Prostate gland (tissue), 2 donors: Measurements from ENCODE around the gene TMEM135.

Experiments
- CTCF ChIP-seq, 4 experiments: fragments of 200-600 bp in 2 of 4; fragments of 450-650 bp in 2 of 4; sonication (generic) in 2 of 4; IDR thresholded peaks; 1 replicate in 3 of 4; 2 replicates in 1 of 4; pipeline ENCODE4 v1.5.1; 2016 to 2019; ENCODE audit warnings: antibody characterized with exemption in 4 of 4, mild to moderate bottlenecking in 2 of 4, moderate library complexity in 2 of 4
- POLR2A ChIP-seq: fragments of 450-650 bp; IDR thresholded peaks from one replicate; pipeline ENCODE4 v1.6.1; 2016; ENCODE audit warnings: antibody characterized with exemption, mild to moderate bottlenecking
- POLR2AphosphoS5 ChIP-seq: sonication (generic); formaldehyde crosslinking; IDR thresholded peaks from one replicate; pipeline ENCODE4 v1.6.1; 2017; ENCODE audit warnings: antibody characterized with exemption

GRCh38 chr11:87020336-87020735, 17.4 kb upstream of the TMEM135 start:
- TF ChIP-seq CTCF (IDR thresholded peaks at IDR 0.05) (no peak), POLR2AphosphoS5 (no peak), POLR2A (no peak)
